ENCODE measurements around the gene DMD. TPM values are rescaled to one million over a fixed set of nuclear protein-coding genes. Genes with fewer than 3 reads are reported as not detected.

The DMD gene
- total RNA-seq, 4 donors from 2014 or later, result 18.7 to 69.5 (median 38.5) TPM

DNA sequence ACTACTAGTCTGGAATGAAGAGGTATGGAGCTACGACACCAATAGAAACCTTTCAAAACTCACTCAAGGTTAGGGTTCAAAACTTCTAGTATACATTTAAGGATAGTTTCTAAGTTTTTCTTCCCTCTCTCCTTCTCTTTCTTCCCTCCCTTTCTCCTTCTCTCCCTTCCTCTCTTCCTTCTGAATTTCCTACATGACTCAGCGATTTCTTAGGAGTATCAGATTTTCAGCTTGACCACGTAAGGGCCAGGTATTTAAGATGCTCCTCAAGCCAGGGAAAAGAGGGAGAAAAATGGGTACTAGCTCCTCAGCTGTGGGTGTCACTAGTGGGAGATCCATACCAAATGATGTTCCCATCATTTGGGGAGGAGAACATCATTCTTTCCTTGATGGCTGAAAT is 2083.6 kb downstream of the DMD start:
- DNase-seq (ENCODE audit: low spot score in 2 of 2), result no peak
- TF ChIP-seq, protein P1, sequence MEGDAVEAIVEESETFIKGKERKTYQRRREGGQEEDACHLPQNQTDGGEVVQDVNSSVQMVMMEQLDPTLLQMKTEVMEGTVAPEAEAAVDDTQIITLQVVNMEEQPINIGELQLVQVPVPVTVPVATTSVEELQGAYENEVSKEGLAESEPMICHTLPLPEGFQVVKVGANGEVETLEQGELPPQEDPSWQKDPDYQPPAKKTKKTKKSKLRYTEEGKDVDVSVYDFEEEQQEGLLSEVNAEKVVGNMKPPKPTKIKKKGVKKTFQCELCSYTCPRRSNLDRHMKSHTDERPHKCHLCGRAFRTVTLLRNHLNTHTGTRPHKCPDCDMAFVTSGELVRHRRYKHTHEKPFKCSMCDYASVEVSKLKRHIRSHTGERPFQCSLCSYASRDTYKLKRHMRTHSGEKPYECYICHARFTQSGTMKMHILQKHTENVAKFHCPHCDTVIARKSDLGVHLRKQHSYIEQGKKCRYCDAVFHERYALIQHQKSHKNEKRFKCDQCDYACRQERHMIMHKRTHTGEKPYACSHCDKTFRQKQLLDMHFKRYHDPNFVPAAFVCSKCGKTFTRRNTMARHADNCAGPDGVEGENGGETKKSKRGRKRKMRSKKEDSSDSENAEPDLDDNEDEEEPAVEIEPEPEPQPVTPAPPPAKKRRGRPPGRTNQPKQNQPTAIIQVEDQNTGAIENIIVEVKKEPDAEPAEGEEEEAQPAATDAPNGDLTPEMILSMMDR (IDR thresholded peaks at IDR 0.05), result no peak
- no peak for TF ChIP-seq EP300 (IDR thresholded peaks at IDR 0.05)
- no peak for TF ChIP-seq POLR2AphosphoS5 (IDR thresholded peaks at IDR 0.05)
- TF ChIP-seq POLR2A (IDR thresholded peaks at IDR 0.05), result no peak

DNA sequence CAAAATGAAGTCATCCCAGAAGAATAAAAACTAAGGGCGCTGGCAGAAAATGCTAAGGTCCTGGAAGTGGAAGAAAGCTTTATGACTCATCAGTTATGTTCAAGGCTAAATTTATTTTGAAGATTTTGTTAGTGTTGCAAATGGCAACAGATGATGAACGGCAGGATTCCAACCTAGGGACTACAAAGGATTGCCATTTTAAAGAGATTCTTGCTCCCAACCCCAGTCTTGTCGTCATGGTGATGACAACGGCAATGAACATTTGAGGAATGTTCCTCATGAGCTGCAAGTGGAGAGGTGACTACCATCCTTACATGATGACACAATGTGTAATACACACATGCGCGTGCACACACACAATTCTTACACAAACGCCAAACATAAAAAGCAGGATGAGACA is 2085.1 kb downstream of the DMD start:
- Histone ChIP-seq H3K27ac (no peak overlapping the region), H3K4me1 (no peaks in the 10 kb centered on the region), H3K36me3 (no peaks in the 10 kb centered on the region), H3K9me3 (no peaks in the 10 kb centered on the region), H3K4me3 (no peak overlapping the region), H3K27me3 (no peaks in the 10 kb centered on the region)
- 82% methylated on average over 7 of the region's 7 CpGs for WGBS
- DNase-seq (ENCODE audit: low spot score in 2 of 2), result no peak
- TF ChIP-seq POLR2A (IDR thresholded peaks at IDR 0.05), result no peak
- TF ChIP-seq, protein P1 (IDR thresholded peaks at IDR 0.05), result no peak

More for the DNA sequence above, 2083.6 kb downstream of the DMD start:
- Histone ChIP-seq H3K27ac (no peak overlapping the region), H3K4me3 (no peak overlapping the region), H3K36me3 (no peaks in the 10 kb centered on the region), H3K27me3 (no peaks in the 10 kb centered on the region), H3K4me1 (no peaks in the 10 kb centered on the region), H3K9me3 (no peaks in the 10 kb centered on the region)
- WGBS, result 83% methylated on average over 3 of the region's 3 CpGs

DNA sequence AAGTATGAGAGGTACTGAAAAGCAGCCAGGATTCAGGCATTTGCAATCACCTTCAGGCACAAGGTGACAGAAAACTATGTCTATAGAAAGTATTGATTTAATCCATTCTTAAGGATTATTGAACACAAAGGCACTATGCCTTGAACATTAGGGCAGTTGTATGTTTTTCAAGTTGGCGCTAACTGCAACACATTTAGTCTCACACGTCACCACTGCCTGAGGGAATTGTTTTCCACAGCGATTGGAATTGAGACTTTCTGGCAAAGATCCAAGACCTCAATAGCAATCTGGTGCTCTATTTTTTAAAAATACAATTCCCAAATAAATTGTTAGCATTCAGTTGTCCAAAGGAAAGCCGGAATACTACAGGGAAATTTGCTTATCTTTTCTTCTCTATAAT is 2086.8 kb downstream of the DMD start:
- Histone ChIP-seq H3K4me3 (no peak overlapping the region), H3K9me3 (no peaks in the 10 kb centered on the region), H3K27me3 (no peaks in the 10 kb centered on the region), H3K36me3 (no peaks in the 10 kb centered on the region), H3K27ac (no peak overlapping the region), H3K4me1 (no peaks in the 10 kb centered on the region)
- TF ChIP-seq POLR2A (IDR thresholded peaks at IDR 0.05) (no peak), POLR2AphosphoS5 (IDR thresholded peaks at IDR 0.05) (no peak), EP300 (IDR thresholded peaks at IDR 0.05) (no peak)
- TF ChIP-seq, protein P1 (IDR thresholded peaks at IDR 0.05), result no peak
- 39% methylated on average over 4 of the region's 4 CpGs for WGBS
- DNase-seq (ENCODE audit: low spot score in 2 of 2), result no peak

DNA sequence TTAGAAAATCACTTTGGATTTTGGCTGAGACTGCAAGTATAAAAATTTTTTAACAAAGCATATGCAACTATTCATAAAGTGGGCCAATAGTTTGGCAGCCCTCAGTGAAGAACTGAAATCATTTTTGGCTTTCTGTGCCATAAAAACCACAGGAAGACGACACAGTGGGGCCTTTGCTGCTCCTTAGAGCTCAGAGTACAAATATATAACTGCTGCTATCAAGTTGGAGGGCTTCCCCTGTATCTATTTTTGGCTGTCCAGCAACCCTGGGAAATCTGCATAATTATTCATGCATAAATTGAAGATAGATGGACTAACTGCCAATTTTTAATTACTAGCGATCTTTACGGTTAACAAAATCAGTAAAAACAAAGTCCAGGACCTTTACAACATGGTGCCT is 2088.0 kb downstream of the DMD start:
- no peak for DNase-seq (ENCODE audit: low spot score in 2 of 2)
- Histone ChIP-seq H3K27ac (no peak overlapping the region), H3K4me3 (no peak overlapping the region), H3K27me3 (no peaks in the 10 kb centered on the region), H3K9me3 (no peaks in the 10 kb centered on the region), H3K36me3 (no peaks in the 10 kb centered on the region), H3K4me1 (no peaks in the 10 kb centered on the region)
- 62% methylated on average over 3 of the region's 3 CpGs for WGBS
- TF ChIP-seq POLR2A (IDR thresholded peaks at IDR 0.05), result no peak
- TF ChIP-seq, protein P1 (IDR thresholded peaks at IDR 0.05), result no peak
- no peak for TF ChIP-seq POLR2AphosphoS5 (IDR thresholded peaks at IDR 0.05)
- no peak for TF ChIP-seq EP300 (IDR thresholded peaks at IDR 0.05)

DNA sequence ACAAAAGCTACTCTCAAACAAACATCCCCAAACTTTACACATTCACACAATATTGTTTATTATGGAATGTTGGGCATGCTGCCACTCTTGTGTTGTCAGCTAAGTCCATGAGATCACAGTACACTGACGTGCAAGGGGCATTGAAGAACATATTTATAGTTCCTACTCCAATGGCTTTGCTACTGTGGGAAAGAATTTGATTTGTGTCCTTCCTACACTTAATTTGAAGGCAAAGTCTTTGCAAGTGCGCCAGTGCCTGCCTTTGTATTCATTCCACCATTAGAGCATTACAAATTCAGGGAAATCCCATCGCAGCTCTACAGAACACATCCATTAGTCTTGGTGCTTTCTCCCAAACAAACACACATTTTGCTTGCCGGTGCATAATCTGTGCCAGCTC is 2094.1 kb downstream of the DMD start:
- TF ChIP-seq, protein P1 (IDR thresholded peaks at IDR 0.05), result no peak
- TF ChIP-seq POLR2AphosphoS5 (IDR thresholded peaks at IDR 0.05) (no peak), EP300 (IDR thresholded peaks at IDR 0.05) (no peak), POLR2A (IDR thresholded peaks at IDR 0.05) (no peak)

More for the DNA sequence above, 2094.1 kb downstream of the DMD start:
- no peaks in the 10 kb centered on the region for H3K36me3 ChIP-seq
- H3K4me3 ChIP-seq, result no peak overlapping the region
- no peak overlapping the region for H3K27ac ChIP-seq
- no peaks in the 10 kb centered on the region for H3K4me1 ChIP-seq
- no peaks in the 10 kb centered on the region for H3K27me3 ChIP-seq
- DNase-seq (ENCODE audit: low spot score in 2 of 2), result no peak
- WGBS, result 50% methylated on average over 4 of the region's 4 CpGs
- H3K9me3 ChIP-seq, result no peaks in the 10 kb centered on the region
